A549 treated with CpdA at 1 μM for 4 hours (cell line): ENCODE data around the gene KIF2C. TPM values are rescaled to one million over a fixed set of nuclear protein-coding genes. Genes with fewer than 3 reads are reported as not detected.

ENCODE experiments used
- total RNA-seq: library from RNA; stranded (reverse); fragments of 200-300 nt; extraction: Qiagen RNA extraction; gene quantifications from 5 replicates; pipeline ENCODE4 v1.2.3, GENCODE V29; 2022; ENCODE audit warnings: low read depth

Gene KIF2C
- 37.1 to 47.6 TPM (median 39.4 TPM) in 5 replicates for total RNA-seq

GRCh38 chr1:44739307-44740178, at the start of gene KIF2C:
Gene KIF2C, plus strand, starts transcription at chr1:44739837. Its CDS starts 96 bp downstream, at chr1:44739933.

DNA sequence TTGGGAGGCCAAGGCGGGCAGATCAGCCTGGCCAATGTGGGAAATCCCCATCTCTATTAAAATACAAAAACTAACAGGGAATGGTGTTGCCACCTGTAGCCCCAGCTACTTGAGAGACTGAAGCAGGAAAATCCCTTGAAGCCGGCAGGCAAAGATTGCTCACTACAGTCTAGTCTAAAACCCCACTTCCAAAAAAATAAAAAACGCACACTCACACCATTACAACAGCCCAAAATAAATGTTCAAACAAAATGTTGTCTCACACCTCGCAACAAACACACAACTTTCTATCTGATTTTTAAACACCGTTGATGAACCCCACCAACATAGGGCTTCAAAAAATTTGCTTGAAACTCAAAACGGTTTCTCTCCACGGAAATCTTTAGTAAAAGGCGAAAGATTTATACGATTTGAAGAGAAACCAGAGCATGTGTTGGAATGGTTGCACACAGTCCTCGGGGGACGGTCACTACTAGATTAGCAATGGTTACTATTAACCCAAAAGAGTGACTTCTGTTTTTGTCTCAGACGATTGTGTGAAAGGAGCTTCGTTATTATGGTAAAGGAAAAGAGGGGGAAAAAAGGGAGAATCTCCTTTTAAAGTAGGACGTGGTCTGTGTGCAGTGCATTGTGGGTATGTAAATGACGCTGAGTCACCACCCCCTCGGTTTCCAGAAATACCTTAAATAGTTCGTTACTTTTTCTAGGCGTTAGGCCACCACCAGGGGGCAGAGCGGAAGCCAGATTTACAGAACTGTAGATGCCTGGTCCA, 8.7 kb upstream of the KIF2C start, which contains the start of gene RNU5D-1:
TSS of gene RNU5D-1 (minus strand) at position 430 of the 772 bp plus-strand sequence.

GRCh38 chr1:44775078-44775929, 35.7 kb downstream of the KIF2C start, which contains the start of gene RPS8:
Gene RPS8, plus strand, starts transcription at chr1:44775540. Its CDS starts 57 bp downstream, at chr1:44775597.

DNA sequence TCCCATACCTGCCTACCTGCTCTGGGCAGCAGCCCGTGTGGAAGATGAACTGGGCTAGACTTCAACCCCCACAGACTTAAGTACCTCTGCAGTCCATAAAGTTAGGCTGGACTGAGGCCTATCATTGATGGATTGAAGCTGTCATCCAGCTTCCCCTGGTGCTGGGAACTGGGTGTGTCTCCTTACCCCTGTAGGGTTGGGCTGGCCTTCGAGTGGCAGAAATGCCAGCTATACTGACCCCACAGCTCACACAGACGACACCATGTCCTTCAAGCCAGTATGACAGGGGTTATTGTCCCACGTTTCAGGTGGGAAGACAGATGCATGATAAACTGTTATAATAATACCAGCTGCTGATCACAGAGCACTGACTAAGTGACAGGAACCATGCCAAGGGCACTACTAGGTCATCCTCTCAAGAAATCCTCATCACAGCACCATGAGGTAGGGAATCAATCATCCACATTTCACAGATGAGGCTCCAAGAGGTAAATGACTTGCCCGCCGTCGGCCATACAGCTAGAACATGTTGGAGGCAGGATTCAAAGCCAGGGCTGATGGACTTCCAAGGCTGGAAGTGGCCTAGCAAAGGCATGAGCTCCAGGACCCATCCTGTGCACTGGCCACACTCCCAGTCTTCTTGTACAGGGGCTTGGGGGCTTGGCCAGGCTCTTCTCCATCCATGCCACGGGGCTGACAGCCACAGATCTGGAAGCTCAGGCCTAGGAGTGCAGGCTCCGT, 48.7 kb downstream of the KIF2C start, which contains the start of gene BEST4:
TSS of gene BEST4 (minus strand) at position 51 of the 741 bp plus-strand sequence. CDS start 465 bp downstream, outside the sequence.

GRCh38 chr1:44799770-44800584, 60.3 kb downstream of the KIF2C start, which contains the start of gene PLK3:
Gene PLK3, plus strand, starts transcription at chr1:44800377. Its CDS starts 87 bp downstream, at chr1:44800464.

DNA sequence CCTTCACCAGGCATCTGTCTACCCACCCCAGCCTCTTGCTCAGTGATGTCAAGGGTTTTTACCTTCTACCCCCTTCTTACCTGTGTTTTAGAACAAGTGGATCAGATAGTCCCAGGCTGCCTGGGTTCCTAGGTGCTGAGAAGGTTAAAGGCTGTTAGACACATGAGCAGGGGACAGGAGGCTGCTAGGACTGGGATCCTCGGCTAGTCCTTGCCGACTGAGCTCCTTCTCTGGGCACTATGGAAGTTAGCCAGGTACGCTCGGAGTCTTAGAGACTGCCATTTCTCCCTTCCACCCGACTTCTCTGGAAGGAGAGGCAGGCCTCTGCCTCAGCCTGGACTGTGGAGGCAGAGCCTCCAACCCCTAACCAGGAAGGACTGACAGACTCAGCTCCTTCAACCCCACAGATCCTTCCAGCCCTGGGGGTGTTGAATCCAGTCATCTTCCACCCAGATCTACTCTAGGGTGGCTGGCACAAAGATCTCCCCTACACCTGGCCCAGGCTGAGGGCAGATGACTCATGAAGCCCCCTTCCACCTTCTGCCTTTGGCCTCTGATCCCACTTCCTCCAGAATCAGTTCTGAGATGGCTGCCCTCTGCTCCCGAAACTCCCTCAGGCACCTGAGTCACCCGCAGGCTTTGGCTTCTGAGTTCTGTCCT, 67.2 kb downstream of the KIF2C start, which contains the start of gene DYNLT4:
TSS of gene DYNLT4 (minus strand) at position 648 of the 660 bp plus-strand sequence. CDS start 683 bp downstream, outside the sequence.

GRCh38 chr1:44808063-44808937, 68.7 kb downstream of the KIF2C start, which contains the start of gene BTBD19:
Gene BTBD19, plus strand, starts transcription at chr1:44808523. Its CDS starts 298 bp downstream, at chr1:44808821.

Other genes with a start within 250 kb of the KIF2C start
- gene TMEM53, start 65.4 kb upstream of the KIF2C start, total RNA-seq, result 7.1 to 9.2 TPM (median 8.4 TPM) in 5 replicates
- gene ARMH1, start 65.1 kb upstream of the KIF2C start, total RNA-seq, result 0.48 to 1.1 TPM (median 0.66 TPM) in 5 replicates
- gene RNU5D-1, start 8.7 kb upstream of the KIF2C start, total RNA-seq, result not detected in 5 replicates
- 1,576 to 1,761 TPM (median 1,722 TPM) in 5 replicates for gene RPS8, start 35.7 kb downstream of the KIF2C start, total RNA-seq
- 0.29 to 0.44 TPM (median 0.30 TPM) in 5 replicates for gene BEST4, start 48.3 kb downstream of the KIF2C start, total RNA-seq
- gene PLK3, start 60.5 kb downstream of the KIF2C start, total RNA-seq, result 13.8 to 17.7 TPM (median 15.6 TPM) in 5 replicates
- 0.29 to 0.70 TPM (median 0.57 TPM) in 5 replicates for gene DYNLT4, start 67.5 kb downstream of the KIF2C start, total RNA-seq
- gene BTBD19, start 68.7 kb downstream of the KIF2C start, total RNA-seq, result 2.4 to 3.8 TPM (median 2.6 TPM) in 5 replicates
- 0.17 to 0.31 TPM (median 0.21 TPM) in 5 replicates for gene PTCH2, start 103.4 kb downstream of the KIF2C start, total RNA-seq
- 18.6 to 22.2 TPM (median 20.0 TPM) in 5 replicates for gene EIF2B3, start 246.8 kb downstream of the KIF2C start, total RNA-seq